ENCODE data around the gene DNAJB1. TPM values are rescaled to one million over a fixed set of nuclear protein-coding genes. Genes with fewer than 3 reads are reported as not detected.

The DNAJB1 gene
- total RNA-seq, 2 experiments from 2014 or later, result 110 to 112 TPM

- H3K27me3 Mint-ChIP-seq (ENCODE audit: low read depth), result peaks cover 16% of the 10 kb centered on the region
- H3K4me1 Mint-ChIP-seq (ENCODE audit: low read depth), result peaks cover 40% of the 10 kb centered on the region
- H3K4me3 Mint-ChIP-seq, result no peak overlapping the region
- peak overlapping the region; percentile 50 for H3K27ac Mint-ChIP-seq
- CTCF ChIA-PET, result no interaction called here
- no peaks in the 10 kb centered on the region for H3K9me3 Mint-ChIP-seq (ENCODE audit: insufficient read depth)
- DNase-seq (no peak), ATAC-seq (no peak)
- POLR2A ChIA-PET, result no interaction called here
- H3K36me3 Mint-ChIP-seq (ENCODE audit: low read depth), result peaks cover 4% of the 10 kb centered on the region
These were observed 41.9 kb downstream of the DNAJB1 start for GRCh38 chr19:14476327-14476672.

DNA sequence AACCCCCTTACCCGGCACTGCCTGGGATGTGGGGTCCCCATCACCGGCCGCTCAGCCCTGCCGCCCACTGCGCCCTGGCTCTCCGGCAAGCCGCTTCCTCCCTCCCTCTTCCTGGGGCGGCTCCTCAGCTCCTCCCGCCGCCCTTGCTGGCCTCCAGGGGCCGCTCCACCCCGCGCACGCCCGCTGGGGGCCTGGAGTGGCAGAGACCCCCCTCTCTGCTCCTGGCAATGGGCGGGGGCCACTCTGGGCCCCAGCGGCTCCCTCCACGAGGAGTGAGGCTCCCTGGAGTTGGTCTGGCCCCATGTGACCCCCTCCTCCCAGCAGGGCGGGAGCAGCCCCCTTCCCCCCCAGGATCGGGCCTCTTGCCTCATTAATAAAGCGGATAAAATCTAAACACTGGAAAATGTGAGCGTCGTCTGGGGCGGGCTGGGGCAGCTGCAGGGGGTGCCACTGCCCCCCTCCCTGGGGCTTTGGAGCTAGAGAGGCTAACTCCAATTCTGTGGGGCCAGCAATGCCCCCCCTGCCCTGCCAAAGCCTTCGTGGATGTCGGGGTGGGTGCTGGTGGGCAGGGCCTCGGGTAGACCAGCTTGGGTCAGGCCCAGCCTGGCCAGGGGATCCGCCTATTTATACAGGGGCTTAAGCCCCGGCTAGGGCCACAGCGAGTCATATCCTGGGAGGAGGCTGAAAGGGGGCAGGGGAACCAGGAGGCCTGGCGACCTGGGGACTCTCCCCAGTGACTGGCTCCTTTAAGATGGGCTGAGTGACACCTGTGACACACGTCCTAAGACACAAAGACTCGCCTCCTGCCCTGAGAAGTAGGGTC lies 42.7 kb downstream of the DNAJB1 start, which contains the start of gene PTGER1:
TSS of gene PTGER1 (minus strand) at position 104 of the 823 bp plus-strand sequence. CDS start 1,034 bp downstream, outside the sequence.
- CTCF ChIA-PET, result interaction anchor here (0.6 to 1.3 kb wide), 10 partner anchors 8 to 55 kb away, joined by 3 to 5 read pairs (median 3); partner anchors contain the start of gene PKN1
- Mint-ChIP-seq H3K9me3 (ENCODE audit: insufficient read depth) (no peaks in the 10 kb centered on the region), H3K36me3 (ENCODE audit: low read depth) (peaks cover 4% of the 10 kb centered on the region), H3K27ac (peak within 1 kb of the TSS; percentile 50), H3K4me1 (ENCODE audit: low read depth) (peaks cover 43% of the 10 kb centered on the region), H3K27me3 (ENCODE audit: low read depth) (peaks cover 16% of the 10 kb centered on the region), H3K4me3 (peak within 1 kb of the TSS; percentile 5)
- ATAC-seq, result peak; percentile 49
- POLR2A ChIA-PET, result interaction anchor here (1.3 kb wide), 1 partner anchor 9 kb away, joined by 5 read pairs; no protein-coding TSS in a partner anchor
- DNase-seq, result peak; percentile 60

DNA sequence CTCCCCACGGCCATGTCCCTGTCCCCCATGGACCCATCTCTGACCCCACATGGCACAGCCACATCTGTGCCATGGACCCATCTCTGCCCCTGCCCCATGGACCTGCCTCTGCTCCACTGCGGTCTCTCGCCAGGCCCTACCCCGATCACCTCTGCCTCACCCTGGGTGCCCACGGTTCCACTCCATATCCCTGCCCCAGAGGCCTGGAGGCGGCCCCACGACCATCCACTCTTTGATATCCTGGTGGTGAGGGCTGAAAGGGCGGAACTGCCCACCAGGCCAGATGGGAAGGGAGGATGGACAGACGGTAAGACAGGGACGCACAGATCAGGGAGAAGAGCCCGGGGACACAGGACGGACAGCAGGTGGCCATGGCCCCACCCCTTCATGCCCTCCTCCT lies 43.4 kb downstream of the DNAJB1 start:
- Mint-ChIP-seq H3K4me3 (peak overlapping the region; percentile 1), H3K27ac (no peak overlapping the region), H3K4me1 (ENCODE audit: low read depth) (peaks cover 43% of the 10 kb centered on the region), H3K36me3 (ENCODE audit: low read depth) (peaks cover 7% of the 10 kb centered on the region), H3K27me3 (ENCODE audit: low read depth) (peaks cover 16% of the 10 kb centered on the region), H3K9me3 (ENCODE audit: insufficient read depth) (no peaks in the 10 kb centered on the region)
- ATAC-seq (no peak), DNase-seq (no peak)
- ChIA-PET POLR2A (interaction anchor here (1.3 kb wide), 1 partner anchor 10 kb away, joined by 5 read pairs; no protein-coding TSS in a partner anchor), CTCF (interaction anchor here (0.6 to 1.3 kb wide), 10 partner anchors 9 to 55 kb away, joined by 3 to 5 read pairs (median 3); partner anchors contain the start of gene PKN1)

- ATAC-seq (no peak), DNase-seq (no peak)
- Mint-ChIP-seq H3K4me3 (no peak overlapping the region), H3K27ac (no peak overlapping the region), H3K27me3 (ENCODE audit: low read depth) (peaks cover 16% of the 10 kb centered on the region), H3K36me3 (ENCODE audit: low read depth) (peaks cover 11% of the 10 kb centered on the region), H3K4me1 (ENCODE audit: low read depth) (peaks cover 43% of the 10 kb centered on the region), H3K9me3 (ENCODE audit: insufficient read depth) (no peaks in the 10 kb centered on the region)
- CTCF ChIA-PET, result no interaction called here
- POLR2A ChIA-PET, result no interaction called here
These were observed 44.1 kb downstream of the DNAJB1 start for GRCh38 chr19:14473978-14474578.

GRCh38 chr19:14473073-14473977 lies 44.9 kb downstream of the DNAJB1 start:
- Mint-ChIP-seq H3K4me3 (no peak overlapping the region), H3K4me1 (ENCODE audit: low read depth) (peaks cover 43% of the 10 kb centered on the region), H3K27me3 (ENCODE audit: low read depth) (peaks cover 16% of the 10 kb centered on the region), H3K9me3 (ENCODE audit: insufficient read depth) (no peaks in the 10 kb centered on the region), H3K27ac (peak overlapping the region; percentile 34), H3K36me3 (ENCODE audit: low read depth) (peaks cover 17% of the 10 kb centered on the region)
- ChIA-PET POLR2A (interaction anchor here (1.0 to 1.4 kb wide), 4 partner anchors 14 to 92 kb away, joined by 3 read pairs; partner anchors contain the start of genes ADGRE5 and PKN1), CTCF (interaction anchor here (0.6 to 2.6 kb wide), 18 partner anchors 7 to 337 kb away, joined by 3 to 26 read pairs (median 4); partner anchors contain the start of genes ASF1B, DDX39A and DNAJB1)
- DNase-seq (no peak), ATAC-seq (no peak)

- Mint-ChIP-seq H3K27ac (no peak overlapping the region), H3K36me3 (ENCODE audit: low read depth) (peaks cover 20% of the 10 kb centered on the region), H3K9me3 (ENCODE audit: insufficient read depth) (no peaks in the 10 kb centered on the region), H3K4me1 (ENCODE audit: low read depth) (peaks cover 43% of the 10 kb centered on the region), H3K27me3 (ENCODE audit: low read depth) (peaks cover 16% of the 10 kb centered on the region), H3K4me3 (no peak overlapping the region)
- ATAC-seq (peak; percentile 73), DNase-seq (peak; percentile 88)
- POLR2A ChIA-PET, result interaction anchor here (0.6 to 1.4 kb wide), 5 partner anchors 13 to 91 kb away, joined by 3 read pairs; partner anchors contain the start of genes ADGRE5 and PKN1
- CTCF ChIA-PET, result interaction anchor here (0.6 to 2.6 kb wide), 26 partner anchors 8 to 336 kb away, joined by 3 to 26 read pairs (median 4); partner anchors contain the start of genes ASF1B, DDX39A, DNAJB1 and GIPC1
These were observed 45.8 kb downstream of the DNAJB1 start for GRCh38 chr19:14472202-14472938.

DNA sequence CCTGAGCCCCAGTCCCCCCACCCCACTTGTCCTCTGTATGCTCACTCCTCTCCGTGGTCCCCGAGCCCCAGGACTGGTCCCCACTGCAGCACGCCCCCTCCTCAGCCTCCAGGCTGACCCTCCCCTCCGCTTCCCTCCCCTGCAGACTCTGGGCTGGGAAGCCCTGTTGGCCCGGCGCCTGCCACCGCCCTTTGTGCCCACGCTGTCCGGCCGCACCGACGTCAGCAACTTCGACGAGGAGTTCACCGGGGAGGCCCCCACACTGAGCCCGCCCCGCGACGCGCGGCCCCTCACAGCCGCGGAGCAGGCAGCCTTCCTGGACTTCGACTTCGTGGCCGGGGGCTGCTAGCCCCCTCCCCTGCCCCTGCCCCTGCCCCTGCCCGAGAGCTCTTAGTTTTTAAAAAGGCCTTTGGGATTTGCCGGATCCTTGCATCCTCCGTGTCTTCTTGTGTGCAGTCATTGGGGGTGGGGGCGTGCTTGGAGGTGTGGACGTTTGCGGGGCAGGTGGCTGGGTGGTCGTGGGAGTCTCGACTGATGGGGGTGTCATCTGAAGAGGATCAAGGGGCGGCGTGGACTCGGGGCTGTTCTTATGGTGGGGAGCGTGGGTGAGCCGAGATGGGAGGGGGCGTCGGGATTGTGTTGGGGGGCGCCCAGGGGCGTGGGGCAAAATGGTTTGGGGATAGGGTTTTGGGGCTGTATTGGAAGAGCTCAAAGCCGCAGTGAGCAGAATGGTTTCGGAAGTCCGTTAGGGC lies 46.6 kb downstream of the DNAJB1 start:
- Mint-ChIP-seq H3K4me3 (no peak overlapping the region), H3K27ac (no peak overlapping the region), H3K27me3 (ENCODE audit: low read depth) (peaks cover 16% of the 10 kb centered on the region), H3K4me1 (ENCODE audit: low read depth) (peaks cover 42% of the 10 kb centered on the region), H3K36me3 (ENCODE audit: low read depth) (peaks cover 20% of the 10 kb centered on the region), H3K9me3 (ENCODE audit: insufficient read depth) (no peaks in the 10 kb centered on the region)
- ChIA-PET POLR2A (interaction anchor here (0.6 to 1.4 kb wide), 6 partner anchors 12 to 90 kb away, joined by 3 read pairs; partner anchors contain the start of genes ADGRE5 and PKN1), CTCF (interaction anchor here (0.6 to 2.6 kb wide), 15 partner anchors 10 to 335 kb away, joined by 3 to 26 read pairs (median 4); partner anchors contain the start of genes ASF1B, DNAJB1 and GIPC1)
- DNase-seq (no peak), ATAC-seq (no peak)

DNA sequence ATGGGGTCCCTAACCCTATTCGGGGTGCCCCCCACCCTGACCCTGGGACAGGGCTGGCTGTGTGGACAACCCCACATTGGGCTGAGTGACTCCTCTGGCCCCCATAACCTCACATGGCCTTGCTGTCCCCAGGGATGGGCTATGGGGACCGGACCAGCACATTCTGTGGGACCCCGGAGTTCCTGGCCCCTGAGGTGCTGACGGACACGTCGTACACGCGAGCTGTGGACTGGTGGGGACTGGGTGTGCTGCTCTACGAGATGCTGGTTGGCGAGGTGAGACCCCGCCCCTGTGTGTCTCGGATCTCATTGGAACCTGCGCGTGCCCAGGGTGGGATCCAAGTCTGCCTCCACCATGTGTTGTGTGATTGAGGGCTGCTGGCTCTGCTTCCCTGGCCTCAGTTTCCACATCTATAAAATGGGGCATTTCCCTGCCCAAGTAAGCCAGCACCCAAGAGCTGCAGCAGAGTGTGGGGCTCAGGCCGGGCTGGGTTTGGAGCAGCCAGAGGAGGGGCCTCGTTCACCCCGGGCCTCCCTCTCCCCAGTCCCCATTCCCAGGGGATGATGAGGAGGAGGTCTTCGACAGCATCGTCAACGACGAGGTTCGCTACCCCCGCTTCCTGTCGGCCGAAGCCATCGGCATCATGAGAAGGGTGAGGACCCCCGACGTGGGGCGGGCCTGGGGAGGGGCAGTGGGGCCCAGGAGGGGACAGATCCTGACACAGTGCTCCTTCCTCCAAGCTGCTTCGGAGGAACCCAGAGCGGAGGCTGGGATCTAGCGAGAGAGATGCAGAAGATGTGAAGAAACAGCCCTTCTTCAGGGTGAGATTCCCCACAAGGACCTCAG lies 47.9 kb downstream of the DNAJB1 start:
- DNase-seq (no peak), ATAC-seq (no peak)
- ChIA-PET POLR2A (no interaction called here), CTCF (interaction anchor here (0.8 kb wide), 1 partner anchor 14 kb away, joined by 3 read pairs; no protein-coding TSS in a partner anchor)
- H3K27me3 Mint-ChIP-seq (ENCODE audit: low read depth), result peaks cover 16% of the 10 kb centered on the region
- peaks cover 28% of the 10 kb centered on the region for H3K4me1 Mint-ChIP-seq (ENCODE audit: low read depth)
- H3K4me3 Mint-ChIP-seq, result no peak overlapping the region
- H3K27ac Mint-ChIP-seq, result no peak overlapping the region
- no peaks in the 10 kb centered on the region for H3K9me3 Mint-ChIP-seq (ENCODE audit: insufficient read depth)
- peaks cover 25% of the 10 kb centered on the region for H3K36me3 Mint-ChIP-seq (ENCODE audit: low read depth)

DNA sequence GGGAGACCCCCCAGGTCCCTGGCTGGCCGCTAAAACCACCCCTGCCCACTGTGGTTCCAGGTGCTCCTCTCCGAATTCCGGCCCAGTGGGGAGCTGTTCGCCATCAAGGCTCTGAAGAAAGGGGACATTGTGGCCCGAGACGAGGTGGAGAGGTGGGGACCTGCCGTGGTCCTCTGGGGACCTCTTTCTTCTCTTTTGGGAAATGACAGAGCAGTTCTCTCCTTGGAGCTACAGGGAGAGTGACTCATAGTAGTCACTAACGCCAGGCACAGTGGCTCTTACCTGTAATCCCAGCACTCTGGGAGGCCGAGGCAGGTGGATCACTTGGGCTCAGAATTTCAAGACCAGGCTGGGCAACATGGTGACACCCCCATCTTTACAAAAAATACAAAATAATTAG lies 50.4 kb downstream of the DNAJB1 start:
- H3K9me3 Mint-ChIP-seq (ENCODE audit: insufficient read depth), result no peaks in the 10 kb centered on the region
- CTCF ChIA-PET, result interaction anchor here (0.7 to 2.3 kb wide), 5 partner anchors 13 to 330 kb away, joined by 3 to 12 read pairs (median 4); partner anchors contain the start of gene PKN1
- H3K4me3 Mint-ChIP-seq, result no peak overlapping the region
- H3K4me1 Mint-ChIP-seq (ENCODE audit: low read depth), result peaks cover 12% of the 10 kb centered on the region
- POLR2A ChIA-PET, result interaction anchor here (1.2 kb wide), 1 partner anchor 48 kb away, joined by 5 read pairs; the partner anchor contains the start of gene DDX39A
- no peak for DNase-seq
- no peak for ATAC-seq
- H3K27ac Mint-ChIP-seq, result no peak overlapping the region
- H3K27me3 Mint-ChIP-seq (ENCODE audit: low read depth), result peaks cover 3% of the 10 kb centered on the region
- H3K36me3 Mint-ChIP-seq (ENCODE audit: low read depth), result peaks cover 40% of the 10 kb centered on the region
